Astrocyte of the spinal cord (primary cell): ENCODE data around the gene LSM4.
"Not testable (repeated sequence)": the region's sequence is repeated elsewhere in the genome, so short reads cannot be mapped to it uniquely, and the experiment has no call there.

Experiments
- DNase-seq: peaks from one replicate; pipeline ENCODE4 v3.0.0; 2011; ENCODE audit warnings: low read depth, low spot score
- H3K4me3 ChIP-seq: 2 replicates; pipeline ENCODE4 v1.5.1; 2011; ENCODE audit warnings: low read depth, mild to moderate bottlenecking, low read length, moderate library complexity
- in situ Hi-C: cut with HindIII; loops from 2 replicates; pipeline ENCODE4 v1.10.0; 2017; ENCODE audit warnings: low sequenced_read_pairs
- TF ChIP-seq, protein P1 (sequence below): IDR thresholded peaks from 2 replicates; pipeline ENCODE4 v1.5.1; 2012; ENCODE audit warnings: low read depth, mild to moderate bottlenecking, low read length, inconsistent platforms

The LSM4 gene

DNA sequence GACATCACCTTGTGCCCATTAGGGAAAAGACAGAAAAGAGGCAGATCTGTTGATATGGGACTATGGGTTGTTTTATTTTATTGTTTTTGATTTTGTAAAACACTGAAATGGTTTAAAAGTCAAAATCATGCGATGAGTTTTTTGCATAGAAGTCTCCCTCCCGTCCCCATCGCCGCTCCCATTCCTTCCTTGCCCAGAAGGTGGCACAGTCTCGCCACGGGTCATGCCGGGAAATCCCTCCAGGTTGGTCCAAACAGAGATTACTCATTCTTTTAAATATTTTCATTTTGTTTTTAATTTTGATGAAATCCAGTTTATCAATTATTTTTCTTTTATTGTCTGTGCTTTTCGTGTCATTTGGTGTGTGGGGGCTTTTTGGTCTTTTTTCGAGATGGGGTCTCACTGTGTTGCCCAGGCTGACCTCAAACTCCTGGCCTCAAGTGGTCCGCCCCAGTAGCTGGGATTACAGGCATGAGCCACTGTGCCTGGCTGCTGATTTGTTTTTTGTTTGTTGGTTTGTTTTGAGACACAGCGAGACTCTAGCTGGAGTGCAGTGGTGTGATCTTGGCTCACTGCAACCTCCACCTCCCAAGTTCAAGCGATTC lies 26.8 kb upstream of the LSM4 start:
- H3K4me3 ChIP-seq, result no peak overlapping the region
- TF ChIP-seq, protein P1, sequence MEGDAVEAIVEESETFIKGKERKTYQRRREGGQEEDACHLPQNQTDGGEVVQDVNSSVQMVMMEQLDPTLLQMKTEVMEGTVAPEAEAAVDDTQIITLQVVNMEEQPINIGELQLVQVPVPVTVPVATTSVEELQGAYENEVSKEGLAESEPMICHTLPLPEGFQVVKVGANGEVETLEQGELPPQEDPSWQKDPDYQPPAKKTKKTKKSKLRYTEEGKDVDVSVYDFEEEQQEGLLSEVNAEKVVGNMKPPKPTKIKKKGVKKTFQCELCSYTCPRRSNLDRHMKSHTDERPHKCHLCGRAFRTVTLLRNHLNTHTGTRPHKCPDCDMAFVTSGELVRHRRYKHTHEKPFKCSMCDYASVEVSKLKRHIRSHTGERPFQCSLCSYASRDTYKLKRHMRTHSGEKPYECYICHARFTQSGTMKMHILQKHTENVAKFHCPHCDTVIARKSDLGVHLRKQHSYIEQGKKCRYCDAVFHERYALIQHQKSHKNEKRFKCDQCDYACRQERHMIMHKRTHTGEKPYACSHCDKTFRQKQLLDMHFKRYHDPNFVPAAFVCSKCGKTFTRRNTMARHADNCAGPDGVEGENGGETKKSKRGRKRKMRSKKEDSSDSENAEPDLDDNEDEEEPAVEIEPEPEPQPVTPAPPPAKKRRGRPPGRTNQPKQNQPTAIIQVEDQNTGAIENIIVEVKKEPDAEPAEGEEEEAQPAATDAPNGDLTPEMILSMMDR, result peak; percentile 92
- DNase-seq, result peak; percentile 53
- in situ Hi-C loops, result no loop called here

GRCh38 chr19:18348818-18349339 lies 26.0 kb upstream of the LSM4 start:
- DNase-seq, H3K4me3 ChIP-seq, in situ Hi-C loops: not testable (repeated sequence)

- H3K4me3 ChIP-seq, result no peak overlapping the region
- no peak for DNase-seq
- in situ Hi-C loops, result no loop called here
- TF ChIP-seq, protein P1, result no peak
These were observed 25.3 kb upstream of the LSM4 start for GRCh38 chr19:18348171-18348570.

GRCh38 chr19:18346091-18346490 lies 23.2 kb upstream of the LSM4 start:
- DNase-seq, result no peak
- in situ Hi-C loops, result no loop called here
- H3K4me3 ChIP-seq, result no peak overlapping the region
- TF ChIP-seq, protein P1, result no peak

DNA sequence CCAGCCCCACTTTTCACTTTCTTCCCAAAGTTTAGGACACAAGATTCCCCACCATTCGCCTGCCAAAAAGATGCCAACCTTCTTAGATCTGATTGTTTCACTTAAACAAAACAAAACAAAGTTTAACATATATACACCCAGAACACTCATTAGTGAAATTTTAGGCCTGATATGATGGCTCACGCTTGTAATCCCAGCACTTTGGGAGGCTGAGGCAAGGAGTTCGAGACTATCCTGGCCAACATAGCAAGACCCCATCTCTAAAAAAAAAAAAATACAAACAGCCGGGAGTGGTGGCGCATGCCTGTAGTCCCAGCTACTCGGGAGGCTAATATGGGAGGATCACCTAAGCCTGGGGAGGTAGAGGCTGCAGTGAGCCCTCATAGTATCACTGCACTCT lies 22.4 kb upstream of the LSM4 start:
- DNase-seq, result no peak
- TF ChIP-seq, protein P1, result no peak
- no peak overlapping the region for H3K4me3 ChIP-seq
- in situ Hi-C loops, result no loop called here

DNA sequence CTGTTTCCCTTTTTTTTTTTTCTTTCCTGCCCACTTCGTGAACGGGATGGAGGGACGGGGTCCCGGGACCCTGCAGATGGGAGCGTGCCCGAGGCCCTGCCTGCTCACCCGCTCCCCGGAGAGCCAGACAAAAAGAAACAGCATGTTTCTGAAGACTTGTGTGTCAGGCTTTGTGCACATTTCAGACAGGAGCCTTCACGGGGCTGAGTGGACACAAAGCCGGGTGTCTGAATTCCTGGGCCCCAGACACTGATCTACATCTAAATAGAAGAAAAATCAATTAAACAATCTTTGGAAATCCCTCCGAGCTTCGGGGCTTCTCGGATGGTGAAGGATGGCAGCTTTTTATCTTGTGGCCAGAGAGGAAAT lies 21.7 kb upstream of the LSM4 start:
- TF ChIP-seq, protein P1, result no peak
- no peak overlapping the region for H3K4me3 ChIP-seq
- no peak for DNase-seq
- in situ Hi-C loops, result no loop called here

GRCh38 chr19:18342090-18342632 lies 19.3 kb upstream of the LSM4 start:
- in situ Hi-C loops, result no loop called here
- TF ChIP-seq, protein P1, result no peak
- no peak overlapping the region for H3K4me3 ChIP-seq
- DNase-seq, result no peak
